Adrenal gland (tissue), 12 donors: ENCODE results near the gene NRP1. TPM values are rescaled to one million over a fixed set of nuclear protein-coding genes. Genes with fewer than 3 reads are reported as not detected.

Experiments used
- DNase-seq, 7 donors: peaks; one replicate each; pipeline ENCODE4 v3.0.0-alpha.2; 2019 to 2020
- H3K27ac ChIP-seq, 5 donors: fragments of 200-600 bp; sonication (generic) in 4 of 5; 1 replicate in 3 of 5; 2 replicates in 2 of 5; pipeline versions ENCODE4 v1.5.1 to v1.8.0; 2016 to 2020; ENCODE audit warnings: mild to moderate bottlenecking in 1 of 5
- H3K27me3 ChIP-seq: fragments of 200-600 bp; 2 replicates; pipeline ENCODE4 v1.8.0; 2021
- H3K36me3 ChIP-seq, 2 donors: fragments of 200-600 bp; replicated peaks in 1 of 2; 1 replicate in 1 of 2; 2 replicates in 1 of 2; pipeline versions ENCODE4 v1.5.1 to v1.8.0; 2018 to 2022
- H3K4me1 ChIP-seq, 2 donors: fragments of 200-600 bp; replicated peaks in 1 of 2; 1 replicate in 1 of 2; 2 replicates in 1 of 2; pipeline versions ENCODE4 v1.5.1 to v1.8.0; 2018 to 2021
- H3K4me3 ChIP-seq, 4 donors: fragments of 200-600 bp; sonication (generic) in 3 of 4; one replicate each; pipeline ENCODE4 v1.5.1; 2016 to 2018
- H3K9me3 ChIP-seq, 3 donors: fragments of 200-600 bp; sonication (generic) in 1 of 3; replicated peaks in 1 of 3; 1 replicate in 2 of 3; 2 replicates in 1 of 3; pipeline versions ENCODE4 v1.5.1 to v1.8.0; 2016 to 2021
- POLR2A ChIP-seq, 2 donors: fragments of 450-650 bp; IDR thresholded peaks; one replicate each; pipeline ENCODE4 v1.6.1; 2017; ENCODE audit warnings: antibody characterized with exemption in 2 of 2, mild to moderate bottlenecking in 2 of 2, moderate library complexity in 1 of 2
- WGBS, 4 donors: extraction: QIAGEN DNeasy Blood & Tissue Kit in 2 of 4; methylation state at CpG; one replicate each; pipeline versions ENCODE4 v1.1.5 to v1.1.7; 2013 to 2017; 5-methylcytosine and 5-hydroxymethylcytosine counted together
- intact Hi-C, 2 donors: fragments of 100-400 bp; cut with DNase I; formaldehyde crosslinking; loops; one replicate each; pipeline versions ENCODE4 v1.14.1 to v1.15.0; 2022 to 2023
- polyA plus RNA-seq, 3 donors: library from polyadenylated mRNA; stranded (reverse); fragments of 200-250 nt in 2 of 3; fragments of 350-450 nt in 1 of 3; fragmentation: Illumina TruSeq in 1 of 3; extraction: RNeasy Lipid Tissue Mini Kit (QIAGEN cat#74804) in 1 of 3; gene quantifications; one replicate each; pipeline ENCODE4 v1.2.3, GENCODE V29; 2013 to 2014
- total RNA-seq, 9 donors: library from RNA; depleted of rRNA in 4 of 9; stranded (reverse); fragments of >200 nt in 4 of 9; fragments of 120-200 nt in 1 of 9; fragmentation: NEBNext Ultra II Directional in 1 of 9; extraction: Animal tissue kit (Norgen Biotek cat#: 25700) in 1 of 9; gene quantifications; one replicate each; pipeline versions ENCODE4 v1.1.0 to v1.2.4, GENCODE V29; 2013 to 2023
- TF ChIP-seq, protein P1 (sequence below), 6 experiments: fragments of 450-650 bp in 4 of 6; fragments of 200-600 bp in 2 of 6; sonication (generic) in 1 of 6; IDR thresholded peaks; 1 replicate in 5 of 6; 2 replicates in 1 of 6; pipeline versions ENCODE4 v1.5.1 to v1.8.0; 2016 to 2021; ENCODE audit warnings: antibody characterized with exemption in 6 of 6, mild to moderate bottlenecking in 2 of 6, moderate library complexity in 1 of 6
- donor health status: healthy with polysubstance abuse.
- donor health status: Bipolar disorder and iron deficiency.
- donor health status: DM: yes; HTN: yes; CAD: no.
- donor health status: DM: no; HTN: no; CAD: no.
- donor health status: DM: no; HTN: no; CAD: no.
- donor health status: DM: yes; HTN: yes; CAD: no.

The NRP1 gene
- total and polyA plus RNA-seq, 12 donors = 20.2 to 151 (median 92.1) TPM

DNA sequence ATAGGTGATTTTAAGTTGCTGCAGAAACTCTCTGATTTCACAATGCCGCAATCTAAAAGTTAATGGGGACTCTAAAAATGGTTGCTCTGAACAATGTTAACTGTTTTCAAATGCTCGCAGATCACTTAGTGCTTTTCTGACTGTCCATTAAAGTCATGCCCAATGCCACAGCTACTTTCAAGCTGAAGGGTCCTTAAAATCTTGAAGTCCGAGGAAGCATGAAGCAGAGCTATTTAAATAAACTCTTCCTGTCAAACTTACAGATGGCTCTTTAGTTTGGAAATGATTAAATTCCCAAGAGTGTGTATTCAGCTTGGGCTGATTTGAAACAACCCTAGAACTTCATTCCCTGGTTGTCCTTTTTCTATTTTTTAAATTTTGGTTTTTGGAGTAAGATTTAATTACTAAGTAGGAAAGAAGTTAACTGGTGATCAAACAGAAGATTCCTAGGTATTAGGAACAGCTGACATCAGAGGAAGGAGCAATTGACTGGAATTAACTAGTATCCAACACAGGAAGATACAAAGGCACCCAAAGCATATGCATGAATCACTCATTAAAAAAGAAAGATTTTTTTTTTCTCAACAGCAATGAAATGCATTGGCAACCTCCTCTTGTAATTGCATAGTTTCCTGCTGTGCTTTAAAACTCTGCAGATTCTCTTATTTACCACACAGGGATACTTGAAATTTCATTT is 105.1 kb downstream of the NRP1 start:
- Histone ChIP-seq H3K9me3 (no peaks in the 10 kb centered on the region), H3K27me3 (no peaks in the 10 kb centered on the region), H3K36me3 (peaks cover 0 to 25% of the 10 kb centered on the region in 2 donors), H3K27ac (no peak overlapping the region), H3K4me3 (no peak overlapping the region), H3K4me1 (peaks cover 2 to 9% of the 10 kb centered on the region in 2 donors)
- TF ChIP-seq POLR2A (IDR thresholded peaks at IDR 0.05) = no peak
- no peak for DNase-seq
- WGBS, 4 donors = 82 to 88% (median 87%) methylated on average over 3 of the region's 3 CpGs
- intact Hi-C loops = no loop called here

DNA sequence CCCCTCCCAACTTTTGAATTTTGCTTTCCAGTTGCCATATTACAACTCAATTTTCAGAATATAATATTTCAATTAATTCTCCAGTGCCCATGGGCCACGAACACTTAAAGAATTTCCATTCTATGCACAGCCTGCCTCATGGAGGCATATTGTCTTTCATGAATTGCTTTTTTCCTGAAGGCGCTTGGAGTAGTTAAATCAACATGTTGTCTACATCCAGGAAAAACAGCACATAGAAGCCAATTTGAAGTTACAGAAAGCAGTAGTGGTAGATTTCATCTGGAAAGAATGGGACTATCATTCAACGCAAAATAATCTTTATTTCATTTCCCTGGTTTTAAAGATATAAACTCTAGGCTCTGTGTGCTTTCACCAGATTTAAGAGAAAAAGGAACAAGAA is 106.0 kb downstream of the NRP1 start:
- H3K4me3 ChIP-seq = no peak overlapping the region
- H3K9me3 ChIP-seq = no peaks in the 10 kb centered on the region
- intact Hi-C loops = no loop called here
- H3K27me3 ChIP-seq = no peaks in the 10 kb centered on the region
- peaks cover 0 to 35% of the 10 kb centered on the region in 2 donors for H3K36me3 ChIP-seq
- TF ChIP-seq POLR2A (IDR thresholded peaks at IDR 0.05) = no peak
- TF ChIP-seq, protein P1, sequence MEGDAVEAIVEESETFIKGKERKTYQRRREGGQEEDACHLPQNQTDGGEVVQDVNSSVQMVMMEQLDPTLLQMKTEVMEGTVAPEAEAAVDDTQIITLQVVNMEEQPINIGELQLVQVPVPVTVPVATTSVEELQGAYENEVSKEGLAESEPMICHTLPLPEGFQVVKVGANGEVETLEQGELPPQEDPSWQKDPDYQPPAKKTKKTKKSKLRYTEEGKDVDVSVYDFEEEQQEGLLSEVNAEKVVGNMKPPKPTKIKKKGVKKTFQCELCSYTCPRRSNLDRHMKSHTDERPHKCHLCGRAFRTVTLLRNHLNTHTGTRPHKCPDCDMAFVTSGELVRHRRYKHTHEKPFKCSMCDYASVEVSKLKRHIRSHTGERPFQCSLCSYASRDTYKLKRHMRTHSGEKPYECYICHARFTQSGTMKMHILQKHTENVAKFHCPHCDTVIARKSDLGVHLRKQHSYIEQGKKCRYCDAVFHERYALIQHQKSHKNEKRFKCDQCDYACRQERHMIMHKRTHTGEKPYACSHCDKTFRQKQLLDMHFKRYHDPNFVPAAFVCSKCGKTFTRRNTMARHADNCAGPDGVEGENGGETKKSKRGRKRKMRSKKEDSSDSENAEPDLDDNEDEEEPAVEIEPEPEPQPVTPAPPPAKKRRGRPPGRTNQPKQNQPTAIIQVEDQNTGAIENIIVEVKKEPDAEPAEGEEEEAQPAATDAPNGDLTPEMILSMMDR (IDR thresholded peaks at IDR 0.05) = no peak
- 90 to 94% (median 91%) methylated on average over 3 of the region's 3 CpGs for WGBS, 4 donors
- H3K27ac ChIP-seq = no peak overlapping the region
- DNase-seq = no peak
- H3K4me1 ChIP-seq = peaks cover 8 to 12% of the 10 kb centered on the region in 2 donors

DNA sequence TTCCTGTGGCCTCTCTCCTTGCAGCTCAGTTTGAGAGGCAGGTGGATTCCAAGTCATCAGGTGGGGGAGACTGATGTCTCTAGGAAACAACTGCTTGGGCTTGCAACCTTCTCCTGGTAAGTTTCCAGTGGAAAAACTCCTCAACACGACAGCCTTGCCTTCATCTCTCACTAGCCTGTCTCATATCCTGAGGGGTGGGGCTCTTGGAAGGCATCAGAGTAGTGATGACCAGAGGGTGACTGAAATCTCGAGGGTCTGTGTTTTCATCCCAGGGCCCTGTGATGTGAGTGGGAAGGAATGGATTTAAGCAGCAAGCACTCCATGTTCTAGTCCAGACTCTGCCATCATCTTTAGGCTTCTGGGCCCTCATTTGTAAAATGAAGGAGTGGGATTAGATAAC is 107.0 kb downstream of the NRP1 start:
- Histone ChIP-seq H3K4me1 (peaks cover 8 to 15% of the 10 kb centered on the region in 2 donors), H3K36me3 (peaks cover 0 to 35% of the 10 kb centered on the region in 2 donors), H3K4me3 (no peak overlapping the region), H3K27ac (no peak overlapping the region), H3K9me3 (no peaks in the 10 kb centered on the region), H3K27me3 (no peaks in the 10 kb centered on the region)
- intact Hi-C loops = no loop called here
- DNase-seq = no peak
- no peak for TF ChIP-seq POLR2A (IDR thresholded peaks at IDR 0.05)
- TF ChIP-seq, protein P1 (IDR thresholded peaks at IDR 0.05) = no peak
- 63 to 92% (median 67%) methylated on average over 2 of the region's 2 CpGs for WGBS, 4 donors

DNA sequence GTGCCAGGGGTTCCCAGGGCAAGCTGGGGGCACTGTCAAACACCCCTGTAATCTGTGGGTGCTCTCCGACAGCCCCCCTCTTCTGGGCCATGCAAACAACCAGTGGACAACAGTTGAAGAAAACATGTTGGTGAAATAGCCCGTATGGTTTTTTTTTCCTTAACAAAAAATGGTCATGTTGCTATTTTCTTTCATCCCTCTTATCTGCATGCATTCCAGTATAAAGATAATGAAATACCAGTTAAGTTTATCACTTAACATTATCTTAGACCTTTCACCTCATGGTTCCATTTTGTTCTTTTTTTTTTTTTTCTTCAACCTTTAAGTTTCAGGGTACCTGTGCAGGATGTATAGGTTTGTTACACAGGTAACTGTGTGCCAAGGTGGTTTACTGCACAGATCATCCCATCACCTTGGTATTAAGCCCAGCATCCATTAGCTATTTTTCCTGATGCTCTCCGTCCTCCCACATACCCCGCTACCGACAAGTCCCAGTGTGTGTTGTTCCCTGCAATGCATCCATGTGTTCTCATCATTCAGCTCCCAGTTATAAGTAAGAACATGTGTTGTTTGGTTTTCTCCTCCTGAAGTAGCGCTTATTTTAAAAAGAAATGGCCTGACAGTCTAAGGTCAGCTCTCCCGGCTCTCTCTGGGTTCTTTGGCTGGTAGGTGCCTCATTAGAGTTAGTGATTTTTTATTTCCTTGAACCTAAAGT is 110.1 kb downstream of the NRP1 start:
- Histone ChIP-seq H3K4me1 (peaks cover 19 to 28% of the 10 kb centered on the region in 2 donors), H3K27ac (peak overlapping the region in 4 of 5 donors; percentile 28 to 76 (median 44)), H3K27me3 (no peaks in the 10 kb centered on the region), H3K36me3 (peaks cover 0 to 50% of the 10 kb centered on the region in 2 donors), H3K4me3 (no peak overlapping the region), H3K9me3 (no peaks in the 10 kb centered on the region)
- 65 to 75% (median 70%) methylated on average over 7 of the region's 7 CpGs for WGBS, 4 donors
- no peak for DNase-seq
- intact Hi-C loops = no loop called here
- TF ChIP-seq POLR2A (IDR thresholded peaks at IDR 0.05) = no peak
- TF ChIP-seq, protein P1 (IDR thresholded peaks at IDR 0.05) = no peak
